ENCODE data around the gene GRK5. TPM values are rescaled to one million over a fixed set of nuclear protein-coding genes. Genes with fewer than 3 reads are reported as not detected.

The GRK5 gene
- total RNA-seq, 1 experiment from 2014 or later: 4.8 TPM

- Histone ChIP-seq H3K4me3 (no peak overlapping the region), H3F3A (ENCODE audit: insufficient read depth, low read depth) (no peaks in the 10 kb centered on the region), H3K4me1 (replicated peaks; ENCODE audit: insufficient read depth) (no peaks in the 10 kb centered on the region), H2AFZ (no peak overlapping the region), H3K9me2 (ENCODE audit: insufficient read depth) (no peaks in the 10 kb centered on the region), H3K9me3 (ENCODE audit: insufficient read depth, low read depth) (no peaks in the 10 kb centered on the region), H3K27me3 (ENCODE audit: insufficient read depth, low read depth) (no peaks in the 10 kb centered on the region), H3K79me2 (ENCODE audit: low read depth) (no peaks in the 10 kb centered on the region), H3K27ac (no peak overlapping the region), H3K36me3 (ENCODE audit: low read depth) (no peaks in the 10 kb centered on the region), H4K20me1 (ENCODE audit: insufficient read depth) (no peaks in the 10 kb centered on the region), H3K4me2 (no peak overlapping the region)
- DNase-seq: no peak
- BruUV-seq (replicated peaks): no TSS peak
- intact Hi-C loops (cut with micrococcal nuclease; ENCODE audit: unreplicated experiment): no loop called here
- TF ChIP-seq CTCF (conservative IDR thresholded peaks at IDR 0.05) (no peak), EZH2 (IDR thresholded peaks at IDR 0.05; ENCODE audit: low read depth) (no peak)
- CTCF ChIA-PET: no interaction called here
- POLR2A ChIA-PET (ENCODE audit: unreplicated experiment): no interaction called here
Observed at GRCh38 chr10:119423510-119424257, 216.3 kb downstream of the GRK5 start.

- BruUV-seq (replicated peaks): no TSS peak
- intact Hi-C loops (cut with micrococcal nuclease; ENCODE audit: unreplicated experiment): no loop called here
- no peak overlapping the region for H2AFZ ChIP-seq
- H3K4me3 ChIP-seq: no peak overlapping the region
- no peak for DNase-seq
- no peaks in the 10 kb centered on the region for H3F3A ChIP-seq (ENCODE audit: insufficient read depth, low read depth)
- no peaks in the 10 kb centered on the region for H3K9me3 ChIP-seq (ENCODE audit: insufficient read depth, low read depth)
- H3K27me3 ChIP-seq (ENCODE audit: insufficient read depth, low read depth): no peaks in the 10 kb centered on the region
- CTCF ChIA-PET: no interaction called here
- H4K20me1 ChIP-seq (ENCODE audit: insufficient read depth): no peaks in the 10 kb centered on the region
- H3K27ac ChIP-seq: no peak overlapping the region
- POLR2A ChIA-PET (ENCODE audit: unreplicated experiment): no interaction called here
- H3K36me3 ChIP-seq (ENCODE audit: low read depth): no peaks in the 10 kb centered on the region
- H3K4me2 ChIP-seq: no peak overlapping the region
- H3K79me2 ChIP-seq (ENCODE audit: low read depth): no peaks in the 10 kb centered on the region
- TF ChIP-seq EZH2 (IDR thresholded peaks at IDR 0.05; ENCODE audit: low read depth) (no peak), CTCF (conservative IDR thresholded peaks at IDR 0.05) (no peak)
- no peaks in the 10 kb centered on the region for H3K9me2 ChIP-seq (ENCODE audit: insufficient read depth)
- H3K4me1 ChIP-seq (replicated peaks; ENCODE audit: insufficient read depth): no peaks in the 10 kb centered on the region
Observed at GRCh38 chr10:119424258-119424975, 217.0 kb downstream of the GRK5 start.

- Histone ChIP-seq H3K4me1 (replicated peaks; ENCODE audit: insufficient read depth) (no peaks in the 10 kb centered on the region), H3K27me3 (ENCODE audit: insufficient read depth, low read depth) (no peaks in the 10 kb centered on the region), H3K4me3 (no peak overlapping the region), H3K36me3 (ENCODE audit: low read depth) (no peaks in the 10 kb centered on the region), H3K27ac (no peak overlapping the region), H3K4me2 (no peak overlapping the region), H3K79me2 (ENCODE audit: low read depth) (no peaks in the 10 kb centered on the region), H3K9me2 (ENCODE audit: insufficient read depth) (no peaks in the 10 kb centered on the region), H3F3A (ENCODE audit: insufficient read depth, low read depth) (no peaks in the 10 kb centered on the region), H2AFZ (no peak overlapping the region), H3K9me3 (ENCODE audit: insufficient read depth, low read depth) (no peaks in the 10 kb centered on the region), H4K20me1 (ENCODE audit: insufficient read depth) (no peaks in the 10 kb centered on the region)
- intact Hi-C loops (cut with micrococcal nuclease; ENCODE audit: unreplicated experiment): no loop called here
- no peak for DNase-seq
- ChIA-PET POLR2A (ENCODE audit: unreplicated experiment) (no interaction called here), CTCF (no interaction called here)
- no TSS peak for BruUV-seq (replicated peaks)
- TF ChIP-seq EZH2 (IDR thresholded peaks at IDR 0.05; ENCODE audit: low read depth) (no peak), CTCF (conservative IDR thresholded peaks at IDR 0.05) (no peak)
Observed at GRCh38 chr10:119425102-119425880, 217.9 kb downstream of the GRK5 start.

Measured in PC-9 (cell line).